HG03095 (cell line): Measurements from ENCODE around the gene VPS33A.
A peak's percentile ranks its signal among the peaks of the same experiment; 100 is the strongest.
"Not testable (repeated sequence)": the region's sequence is repeated elsewhere in the genome, so short reads cannot be mapped to it uniquely, and the experiment has no call there.

Experiments
- ATAC-seq: cut with Tn5 transposase; IDR thresholded peaks from one replicate; pipeline ENCODE4 v1.9.1; 2021; ENCODE audit warnings: moderate library complexity; ENCODE audit not compliant: unreplicated experiment

VPS33A gene

GRCh38 chr12:122266230-122266901, at the start of gene VPS33A:
Gene VPS33A (minus strand): TSS chr12:122266494. CDS start chr12:122266408, 86 bp downstream.
- peak; percentile 75 for ATAC-seq

GRCh38 chr12:122312926-122313325, 46.6 kb upstream of the VPS33A start:
- ATAC-seq = no peak

GRCh38 chr12:122311696-122312095, 45.4 kb upstream of the VPS33A start:
- no peak for ATAC-seq

- ATAC-seq = no peak
These were observed 44.5 kb upstream of the VPS33A start for GRCh38 chr12:122310626-122311333.

GRCh38 chr12:122309564-122310121, 43.3 kb upstream of the VPS33A start:
- ATAC-seq = no peak

- ATAC-seq = no peak
These were observed 42.5 kb upstream of the VPS33A start for GRCh38 chr12:122308811-122309210.

- no peak for ATAC-seq
These were observed 40.1 kb upstream of the VPS33A start for GRCh38 chr12:122306407-122306806.

- no peak for ATAC-seq
These were observed 38.6 kb upstream of the VPS33A start for GRCh38 chr12:122304924-122305323.

- no peak for ATAC-seq
These were observed 36.8 kb upstream of the VPS33A start for GRCh38 chr12:122303068-122303467.

GRCh38 chr12:122298071-122298748, 31.9 kb upstream of the VPS33A start:
- no peak for ATAC-seq

GRCh38 chr12:122297494-122297893, 31.2 kb upstream of the VPS33A start:
- ATAC-seq = no peak

- no peak for ATAC-seq
These were observed 29.6 kb upstream of the VPS33A start for GRCh38 chr12:122295877-122296276.

- no peak for ATAC-seq
These were observed 26.8 kb upstream of the VPS33A start for GRCh38 chr12:122293081-122293480.

- ATAC-seq = no peak
These were observed 25.1 kb upstream of the VPS33A start for GRCh38 chr12:122291431-122291830.

GRCh38 chr12:122283680-122284079, 17.4 kb upstream of the VPS33A start:
- ATAC-seq = no peak

GRCh38 chr12:122282061-122282460, 15.8 kb upstream of the VPS33A start:
- ATAC-seq = no peak

- no peak for ATAC-seq
These were observed 9.9 kb upstream of the VPS33A start for GRCh38 chr12:122276242-122276641.

- ATAC-seq = no peak
These were observed 9.2 kb upstream of the VPS33A start for GRCh38 chr12:122275459-122275858.

- peak; percentile 31 for ATAC-seq
These were observed 436 bp downstream of the VPS33A start for GRCh38 chr12:122265886-122266229.

GRCh38 chr12:122265476-122265875, 818 bp downstream of the VPS33A start:
- peak; percentile 3 for ATAC-seq

- ATAC-seq = not testable (repeated sequence)
These were observed 5.6 kb downstream of the VPS33A start for GRCh38 chr12:122260735-122261134.

- not testable (repeated sequence) for ATAC-seq
These were observed 7.4 kb downstream of the VPS33A start for GRCh38 chr12:122258939-122259338.
